GM12892 (cell line): Measurements from ENCODE around the gene TNMD.

ENCODE experiments used
- DNase-seq: peaks from one replicate; pipeline ENCODE4 v3.0.0; 2011; ENCODE audit not compliant: insufficient read length
- FAIRE-seq: peaks from 2 replicates; lab custom pipeline; 2011; peaks lifted over from hg19 to GRCh38; lab: Jason Lieb, UNC
- POLR2A ChIP-seq: IDR thresholded peaks from 2 replicates; pipeline ENCODE4 v1.6.1; 2011; ENCODE audit warnings: low read depth, low read length, control low read depth
- POLR2AphosphoS5 ChIP-seq: IDR thresholded peaks from 2 replicates; pipeline ENCODE4 v1.6.1; 2011; ENCODE audit warnings: low read depth, low read length, control low read depth
- TAF1 ChIP-seq: IDR thresholded peaks from 2 replicates; pipeline ENCODE4 v1.6.1; 2011; ENCODE audit warnings: low read depth, mild to moderate bottlenecking, control low read depth, low read length, borderline replicate concordance

The TNMD gene

DNA sequence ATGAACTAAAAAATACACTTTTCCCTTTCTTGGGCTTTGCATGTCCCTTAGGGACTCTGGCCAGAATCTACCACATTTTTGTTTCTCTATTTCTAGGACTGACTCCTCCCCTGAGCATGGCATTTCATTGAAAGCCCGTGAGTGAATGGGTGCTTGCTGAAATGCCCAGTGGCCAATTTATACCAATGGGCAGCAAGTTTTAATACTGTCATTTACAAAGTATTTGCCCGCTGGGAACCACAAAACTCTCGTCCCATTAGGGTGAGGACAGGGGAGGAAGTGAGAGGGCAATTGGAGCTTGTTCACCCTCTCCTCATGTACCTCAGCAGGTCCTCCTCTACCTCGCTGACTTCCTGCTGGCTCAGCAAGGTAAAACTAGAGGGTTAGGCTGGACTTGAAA is 60.4 kb downstream of the TNMD start:
- FAIRE-seq = no peak
- no peak for DNase-seq
- TF ChIP-seq POLR2AphosphoS5 (no peak), TAF1 (no peak)

DNA sequence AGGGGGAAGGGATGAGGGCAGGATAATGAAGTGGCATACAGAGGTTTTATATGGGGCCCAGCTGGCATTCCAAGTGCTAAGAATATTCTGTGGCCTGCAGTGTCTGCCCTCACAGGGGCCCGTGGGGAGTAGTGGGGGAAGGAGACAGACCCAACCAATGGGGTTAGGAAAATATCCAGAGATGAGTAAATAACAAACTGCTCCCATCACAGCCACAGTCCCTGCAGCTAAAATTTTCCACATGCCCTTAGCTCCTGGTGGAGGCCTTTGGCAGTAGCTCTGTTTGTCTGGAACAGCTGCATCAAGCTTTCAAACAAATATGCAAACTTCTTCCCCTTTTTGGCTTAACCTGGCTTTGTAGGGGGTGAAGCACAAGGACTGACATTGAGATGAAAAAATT is 62.4 kb downstream of the TNMD start:
- no peak for DNase-seq
- TF ChIP-seq POLR2A = no peak
- TF ChIP-seq POLR2AphosphoS5 = no peak
- TF ChIP-seq TAF1 = no peak
- no peak for FAIRE-seq

DNA sequence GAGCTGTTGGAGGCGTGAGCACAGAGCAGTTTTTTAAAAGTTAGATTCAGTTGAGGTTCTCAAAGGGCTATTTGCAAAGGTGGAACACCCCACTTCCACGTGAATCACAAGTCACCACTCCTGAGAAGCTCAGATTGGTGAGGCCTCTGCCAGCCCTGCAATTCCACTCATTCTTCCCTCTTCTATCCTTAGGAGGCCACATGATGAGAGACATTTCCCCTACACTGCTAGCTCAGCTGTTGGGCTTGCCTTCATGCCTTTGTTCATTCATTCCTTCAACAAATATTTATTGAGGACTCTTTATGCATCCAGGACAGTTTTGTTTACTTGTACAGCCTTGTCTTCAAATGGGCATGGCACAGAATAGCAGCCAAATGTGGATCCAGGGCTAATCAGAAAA is 63.0 kb downstream of the TNMD start:
- no peak for DNase-seq
- FAIRE-seq = no peak
- no peak for TF ChIP-seq TAF1
- TF ChIP-seq POLR2AphosphoS5 = no peak
- TF ChIP-seq POLR2A = no peak

DNA sequence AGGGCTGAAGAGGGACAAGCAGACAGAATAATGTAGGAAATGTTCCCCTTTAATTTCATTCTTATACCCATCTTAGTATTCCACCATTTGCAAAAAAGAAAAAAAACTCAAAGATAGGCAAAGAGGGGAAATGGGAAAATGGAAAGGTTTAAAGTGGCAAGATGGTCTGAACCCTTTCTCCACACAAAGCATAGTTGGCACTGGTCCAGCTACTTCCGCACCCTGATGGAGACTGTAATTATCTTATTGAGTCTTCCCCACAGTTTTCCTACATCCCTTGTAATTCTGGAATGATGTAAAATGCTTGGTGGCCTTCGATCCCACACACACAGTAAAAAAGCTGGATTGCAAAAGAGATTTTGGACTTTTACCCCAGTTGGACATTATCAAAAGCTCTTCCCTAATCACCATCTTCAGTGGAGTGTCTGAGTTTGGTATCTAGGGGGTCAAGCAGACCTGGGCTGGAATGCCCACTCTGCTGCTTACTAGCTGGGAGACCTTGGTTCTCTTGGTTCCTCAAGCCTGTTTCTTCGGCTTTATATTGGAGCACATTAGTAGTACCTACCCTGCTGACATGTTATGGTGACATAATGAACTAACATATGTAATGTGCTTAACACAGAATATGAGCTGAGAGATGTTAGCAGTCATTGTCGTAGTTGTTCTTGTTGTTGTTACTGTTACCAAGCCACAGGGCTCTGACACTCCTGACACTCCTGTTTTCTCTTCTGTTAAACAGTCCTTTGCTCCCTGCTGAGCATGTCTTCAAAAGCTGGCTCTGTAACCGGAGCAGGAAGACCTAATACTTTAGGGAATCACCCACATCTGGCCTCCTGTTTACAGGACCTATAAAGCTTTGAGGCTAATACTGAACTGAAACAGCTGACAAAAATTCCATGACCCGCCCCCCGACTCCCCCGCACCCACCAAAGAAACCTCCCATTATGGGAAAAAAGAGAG is 64.0 kb downstream of the TNMD start:
- TF ChIP-seq POLR2A = no peak
- no peak for TF ChIP-seq POLR2AphosphoS5
- no peak for TF ChIP-seq TAF1
- DNase-seq (no peak), FAIRE-seq (no peak)
